ENCODE results near the gene TSPAN9. TPM values are rescaled to one million over a fixed set of nuclear protein-coding genes. Genes with fewer than 3 reads are reported as not detected.

The TSPAN9 gene
- total RNA-seq, 1 experiment from 2014 or later = 7.7 TPM

GRCh38 chr12:3241621-3242020 is 164.4 kb downstream of the TSPAN9 start:
- H3K4me3 ChIP-seq (ENCODE audit: low read depth in 2 of 2, low read length in 2 of 2) = no peak overlapping the region
- TF ChIP-seq REST (IDR thresholded peaks at IDR 0.05; ENCODE audit: insufficient read depth in 1 of 2, low read depth in 2 of 2, low read length in 1 of 2) (no peak), SIN3A (IDR thresholded peaks at IDR 0.05; ENCODE audit: borderline replicate concordance, insufficient read depth, low read depth, low read length) (no peak), POLR2AphosphoS5 (IDR thresholded peaks at IDR 0.05; ENCODE audit: low read depth, low read length) (no peak), CTCF (IDR thresholded peaks at IDR 0.05) (no peak), TCF7L2 (IDR thresholded peaks at IDR 0.05; ENCODE audit: low read depth, low read length) (no peak)
- intact Hi-C loops (cut with micrococcal nuclease; ENCODE audit: unreplicated experiment) = no loop called here
- no peaks in the 10 kb centered on the region for H3K27me3 ChIP-seq (ENCODE audit: control insufficient read depth, insufficient read depth, low read length)
- no peaks in the 10 kb centered on the region for H3K4me1 ChIP-seq (ENCODE audit: control insufficient read depth, insufficient read depth, low read length)
- BruUV-seq (replicated peaks) = no TSS peak
- in situ Hi-C loops (cut with HindIII; ENCODE audit: low pct_unique_long_range_greater_than_20kb, low sequenced_read_pairs) = no loop called here
- ChIA-PET POLR2A (interaction anchor here (0.7 kb wide), 1 partner anchor 38 kb away, joined by 3 read pairs; no protein-coding TSS in a partner anchor), CTCF (no interaction called here)
- ATAC-seq (no peak), DNase-seq (ENCODE audit: low read depth, low spot score) (no peak)
- no peak overlapping the region for H3K27ac ChIP-seq (ENCODE audit: low read length)
- H3K36me3 ChIP-seq (ENCODE audit: control insufficient read depth, insufficient read depth, low read length) = no peaks in the 10 kb centered on the region
- H3K9me3 ChIP-seq (ENCODE audit: control insufficient read depth, insufficient read depth, low read depth, low read length) = no peaks in the 10 kb centered on the region

GRCh38 chr12:3242199-3242863 is 165.2 kb downstream of the TSPAN9 start:
- ChIA-PET POLR2A (interaction anchor here (0.7 kb wide), 1 partner anchor 37 kb away, joined by 3 read pairs; no protein-coding TSS in a partner anchor), CTCF (no interaction called here)
- in situ Hi-C loops (cut with HindIII; ENCODE audit: low pct_unique_long_range_greater_than_20kb, low sequenced_read_pairs) = no loop called here
- Histone ChIP-seq H3K36me3 (ENCODE audit: control insufficient read depth, insufficient read depth, low read length) (no peaks in the 10 kb centered on the region), H3K27me3 (ENCODE audit: control insufficient read depth, insufficient read depth, low read length) (no peaks in the 10 kb centered on the region), H3K27ac (ENCODE audit: low read length) (no peak overlapping the region), H3K4me3 (ENCODE audit: low read depth in 2 of 2, low read length in 2 of 2) (no peak overlapping the region), H3K9me3 (ENCODE audit: control insufficient read depth, insufficient read depth, low read depth, low read length) (no peaks in the 10 kb centered on the region), H3K4me1 (ENCODE audit: control insufficient read depth, insufficient read depth, low read length) (no peaks in the 10 kb centered on the region)
- no peak for DNase-seq (ENCODE audit: low read depth, low spot score)
- intact Hi-C loops (cut with micrococcal nuclease; ENCODE audit: unreplicated experiment) = no loop called here
- no TSS peak for BruUV-seq (replicated peaks)
- ATAC-seq = no peak; the same call in 1 of the 2 replicates
- no peak for TF ChIP-seq REST (IDR thresholded peaks at IDR 0.05; ENCODE audit: insufficient read depth in 1 of 2, low read depth in 2 of 2, low read length in 1 of 2)
- no peak for TF ChIP-seq SIN3A (IDR thresholded peaks at IDR 0.05; ENCODE audit: borderline replicate concordance, insufficient read depth, low read depth, low read length)
- TF ChIP-seq CTCF (IDR thresholded peaks at IDR 0.05) = no peak
- TF ChIP-seq POLR2AphosphoS5 (IDR thresholded peaks at IDR 0.05; ENCODE audit: low read depth, low read length) = no peak
